Measurements from ENCODE around the gene ABCG1.

The ABCG1 gene

DNA sequence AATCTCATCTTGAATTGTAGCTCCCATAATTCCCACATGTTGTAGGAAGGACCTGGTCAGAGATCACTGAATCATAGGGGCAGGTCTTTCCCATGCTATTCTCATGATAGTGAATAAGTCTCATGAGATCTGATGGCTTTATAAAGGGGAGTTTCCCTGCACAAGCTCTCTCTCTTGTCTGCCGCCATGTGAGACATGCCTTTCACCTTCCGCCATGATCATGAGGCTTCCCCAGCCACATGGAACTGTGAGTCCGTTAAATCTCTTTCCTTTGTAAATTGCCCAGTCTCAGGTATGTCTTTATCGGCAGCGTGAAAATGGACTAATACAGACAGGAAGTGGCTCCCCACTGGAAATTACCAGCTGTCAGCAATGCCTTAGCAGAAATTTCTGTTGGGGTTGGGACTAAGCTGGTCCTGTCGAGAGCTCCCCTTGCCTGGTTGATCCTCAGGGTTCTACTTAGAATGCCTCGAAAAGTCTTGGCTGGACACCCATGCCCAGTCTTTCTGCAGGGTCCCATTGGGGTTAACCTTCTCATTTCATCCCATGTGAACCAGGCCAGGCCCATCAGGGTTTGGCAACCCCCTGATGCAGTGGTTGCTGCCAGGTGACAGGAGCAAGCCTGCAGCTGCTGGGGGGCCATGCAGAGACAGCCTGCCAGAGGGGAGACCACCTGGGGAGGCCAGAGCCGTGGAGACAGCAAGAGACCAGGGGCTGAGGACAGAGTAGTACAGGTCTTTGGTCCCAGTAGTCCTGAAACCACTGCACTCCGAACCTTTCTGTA lies 2.8 kb upstream of the ABCG1 start:
- no peak for DNase-seq

- no peak for DNase-seq
Measured at GRCh38 chr21:42216726-42217572, 2.0 kb upstream of the ABCG1 start.

DNA sequence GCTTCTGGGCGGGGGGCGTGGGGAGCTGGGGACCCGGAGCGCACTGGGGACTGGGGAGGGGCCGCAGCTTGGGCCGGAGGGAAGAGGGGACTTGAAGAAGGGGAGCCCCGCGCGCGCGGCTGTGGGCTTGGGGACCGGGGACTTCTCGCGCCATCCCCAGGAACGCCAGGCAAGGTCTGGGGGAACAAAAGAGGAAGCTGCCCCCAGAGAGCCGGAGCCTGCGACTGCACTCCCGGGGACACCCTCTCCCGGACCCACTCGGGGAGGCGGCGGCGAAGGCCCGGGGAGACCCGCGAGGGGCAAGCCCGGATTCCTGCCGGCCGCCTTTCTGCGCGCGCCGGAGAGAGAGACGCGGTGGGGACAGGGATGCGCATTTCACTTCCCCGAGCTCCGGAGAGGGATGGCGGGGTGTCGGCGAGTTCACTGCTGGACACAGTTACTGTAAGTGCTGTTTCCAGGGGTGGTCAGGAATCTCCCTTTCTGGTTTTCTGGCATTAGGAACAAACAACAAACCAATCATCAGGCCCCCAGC lies 732 bp downstream of the ABCG1 start:
- no peak for DNase-seq

DNA sequence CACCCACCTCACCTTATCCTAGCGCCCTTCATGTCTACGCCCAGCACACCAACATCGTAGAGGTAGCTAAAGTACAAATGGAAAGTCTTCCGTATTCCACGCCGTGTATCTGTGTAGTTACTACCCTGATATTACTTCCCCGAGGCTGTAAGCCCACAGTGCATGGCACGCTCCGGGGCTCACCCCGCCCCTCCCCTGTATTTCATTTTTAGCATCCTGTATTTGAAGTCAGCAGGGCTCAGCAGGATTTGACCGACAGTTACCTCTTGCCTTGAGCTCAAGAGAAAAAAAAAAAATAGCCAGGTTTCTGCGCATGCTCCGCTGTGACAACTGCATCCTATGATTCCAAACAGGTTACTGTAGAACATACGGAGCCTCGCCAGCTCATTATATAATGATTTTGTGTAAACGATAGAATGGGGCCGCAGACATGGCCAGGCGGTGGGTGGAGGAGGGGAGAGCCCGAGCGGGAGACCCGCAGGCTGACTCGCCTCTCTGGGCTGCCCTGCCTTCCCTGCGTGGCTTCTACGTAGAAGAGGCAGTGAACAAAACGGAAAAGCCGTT lies 1.3 kb downstream of the ABCG1 start:
- peak; percentile 68 for DNase-seq

- DNase-seq: peak; percentile 60
Measured at GRCh38 chr21:42221581-42222345, 2.8 kb downstream of the ABCG1 start.

DNA sequence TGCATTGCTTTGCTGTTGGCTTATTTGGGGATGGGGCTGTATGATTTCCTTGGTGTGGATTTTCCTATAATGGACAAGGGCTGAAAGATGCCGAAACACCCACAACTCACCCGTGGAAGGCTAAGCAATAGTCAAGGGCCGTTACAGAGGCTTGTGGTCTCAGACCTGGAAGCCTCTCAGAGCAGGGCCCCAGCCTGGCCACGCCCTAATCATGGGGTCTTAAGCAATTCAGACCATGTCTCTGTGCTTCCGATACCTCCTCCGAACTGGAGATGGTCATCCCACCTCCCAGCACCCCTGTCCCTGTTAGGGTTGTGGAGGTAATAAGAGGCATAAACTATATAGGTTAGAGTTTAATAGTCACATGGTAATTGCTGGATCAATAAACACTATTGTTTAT lies 3.4 kb downstream of the ABCG1 start:
- no peak for DNase-seq

DNA sequence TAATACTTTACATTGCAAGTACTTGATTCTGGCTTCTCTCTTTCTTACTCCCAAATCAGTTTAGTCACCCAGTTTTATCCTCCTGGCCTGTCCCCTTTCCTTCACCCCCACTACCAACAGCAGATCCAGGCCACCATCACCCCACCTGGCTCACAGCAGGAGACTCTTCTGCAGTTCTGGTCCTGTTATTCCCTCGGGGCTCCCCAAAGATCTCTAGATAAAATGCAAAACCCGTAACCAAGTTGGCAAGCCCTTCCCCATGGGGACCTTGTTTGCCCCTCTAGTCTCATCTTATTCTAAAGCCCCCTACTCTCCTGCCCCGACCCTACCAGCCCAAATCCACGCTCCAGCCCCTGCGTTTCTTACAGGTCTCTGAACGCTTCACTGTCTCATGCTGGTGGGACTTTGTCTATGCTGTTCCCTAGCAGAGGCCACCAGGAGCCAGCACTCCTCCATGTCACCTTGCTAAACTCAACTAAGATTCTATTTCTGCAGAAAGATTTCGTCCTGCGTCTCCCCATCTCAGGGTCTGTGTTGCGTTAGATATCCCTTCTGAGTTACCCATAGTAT lies 4.0 kb downstream of the ABCG1 start:
- no peak for DNase-seq

DNA sequence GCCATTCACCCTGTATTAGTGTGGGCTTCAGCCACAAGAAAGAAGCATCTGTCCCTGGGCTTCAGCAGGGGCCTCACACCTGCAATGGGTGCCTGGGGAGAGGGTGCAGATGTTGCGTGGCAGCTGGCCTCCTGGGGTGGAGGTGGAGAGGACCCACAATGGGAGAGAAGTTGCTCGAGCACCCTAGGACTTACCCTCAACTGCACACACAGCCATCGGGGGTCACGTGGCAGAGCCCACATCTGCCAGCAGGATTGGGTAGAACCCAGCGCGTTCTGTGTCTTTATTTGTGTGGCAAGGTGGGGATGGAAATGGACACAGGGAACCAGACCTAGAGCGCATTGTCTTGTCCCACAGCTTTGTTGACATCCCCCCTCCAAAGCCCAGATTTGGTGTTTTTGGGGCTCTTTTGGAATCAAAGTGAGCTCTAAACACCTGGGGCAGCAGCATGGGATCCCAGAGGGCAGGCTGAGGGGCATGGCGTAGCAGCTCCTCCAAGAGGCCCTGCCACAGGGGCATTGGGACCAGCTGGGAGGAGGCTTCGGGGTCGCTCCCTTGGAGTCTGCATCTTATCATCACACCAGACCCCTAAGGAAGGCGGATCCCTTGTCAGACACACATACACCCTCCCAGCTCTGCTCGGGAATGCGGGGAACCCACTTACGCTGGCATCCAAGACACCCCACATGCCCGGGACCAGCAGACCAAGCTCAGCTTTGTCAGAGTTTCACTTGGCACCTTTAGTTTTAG lies 5.1 kb downstream of the ABCG1 start:
- no peak for DNase-seq

DNA sequence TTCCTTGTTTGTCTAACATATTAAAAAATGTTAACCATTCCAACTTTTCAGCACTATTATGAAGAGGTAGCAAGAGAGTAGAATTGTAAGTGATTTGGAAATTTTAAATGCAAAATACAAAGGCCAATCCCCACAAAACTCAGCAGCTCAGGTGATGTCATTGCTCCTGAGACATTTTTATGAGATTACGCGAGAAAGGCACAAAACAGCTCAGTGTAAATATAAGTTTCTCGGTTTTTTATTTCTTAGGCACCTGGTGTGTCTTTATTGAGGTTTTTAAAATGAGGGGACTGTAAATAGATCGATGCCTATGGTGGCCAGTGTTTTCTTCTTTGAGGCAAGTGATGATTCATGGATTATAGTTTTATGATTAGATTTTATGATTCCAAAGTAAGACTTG lies 6.1 kb downstream of the ABCG1 start:
- no peak for DNase-seq

- no peak for DNase-seq
Measured at GRCh38 chr21:42225571-42226155, 6.7 kb downstream of the ABCG1 start.

DNA sequence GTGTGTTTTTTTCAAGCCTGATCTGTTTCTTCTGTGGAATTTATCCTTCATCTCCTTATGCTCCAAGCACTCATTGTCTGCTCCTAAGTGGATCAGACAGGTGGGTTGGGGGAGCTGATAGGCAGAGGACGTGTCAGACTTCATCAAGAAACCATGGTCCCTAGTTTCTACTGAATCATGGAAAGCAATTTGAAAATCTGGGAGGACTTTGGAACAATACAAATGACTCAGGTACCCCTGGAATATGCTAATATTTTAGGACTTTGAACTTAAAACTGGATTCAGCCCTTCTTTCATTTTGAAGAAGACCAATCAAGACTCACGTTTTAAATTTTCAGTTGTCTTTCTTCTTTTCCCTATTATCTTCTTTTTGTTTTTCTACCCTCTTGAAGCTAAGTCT lies 7.7 kb downstream of the ABCG1 start:
- no peak for DNase-seq

- DNase-seq: peak; percentile 61
Measured at GRCh38 chr21:42227909-42228708, 9.2 kb downstream of the ABCG1 start.

- no peak for DNase-seq
Measured at GRCh38 chr21:42228709-42229220, 9.8 kb downstream of the ABCG1 start.

- no peak for DNase-seq
Measured at GRCh38 chr21:42229676-42230075, 10.7 kb downstream of the ABCG1 start.

DNA sequence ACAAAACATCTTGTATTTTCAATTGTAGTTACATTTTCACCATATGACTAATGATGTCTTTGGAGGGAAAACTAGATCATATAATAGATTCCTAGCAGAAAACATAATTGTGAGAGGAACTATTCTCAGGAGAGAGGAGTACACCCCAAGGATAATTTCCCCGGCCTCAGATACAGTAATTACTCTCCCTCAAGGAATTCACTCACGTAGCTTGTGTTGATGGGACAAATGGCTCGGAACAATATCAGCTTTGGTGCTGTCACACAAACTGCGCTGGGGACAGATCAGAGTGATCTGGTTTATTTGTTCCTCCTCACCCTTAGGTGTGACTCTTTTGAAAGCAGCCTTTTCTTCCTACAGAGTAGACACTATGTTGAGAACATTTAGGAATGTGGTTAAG lies 11.2 kb downstream of the ABCG1 start:
- no peak for DNase-seq

DNA sequence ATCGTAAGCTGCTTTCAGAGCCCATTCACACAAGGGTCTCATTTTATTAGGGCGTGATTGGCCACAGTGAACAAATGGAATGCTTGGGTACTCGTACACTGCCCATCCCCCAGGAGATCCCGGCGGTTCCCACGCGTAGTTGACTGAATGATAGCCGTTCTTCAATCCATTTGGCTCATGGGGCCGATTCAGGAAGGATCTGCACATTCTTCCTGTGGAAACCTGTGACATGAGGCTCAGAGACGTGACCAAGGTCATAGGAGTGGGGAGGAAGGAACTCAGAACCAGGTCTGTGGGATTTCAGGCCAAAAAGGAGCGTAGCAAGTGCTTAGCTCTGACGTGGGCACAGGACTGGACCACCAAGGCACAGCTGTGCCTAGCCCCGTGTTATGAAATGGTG lies 11.7 kb downstream of the ABCG1 start:
- DNase-seq: no peak

DNA sequence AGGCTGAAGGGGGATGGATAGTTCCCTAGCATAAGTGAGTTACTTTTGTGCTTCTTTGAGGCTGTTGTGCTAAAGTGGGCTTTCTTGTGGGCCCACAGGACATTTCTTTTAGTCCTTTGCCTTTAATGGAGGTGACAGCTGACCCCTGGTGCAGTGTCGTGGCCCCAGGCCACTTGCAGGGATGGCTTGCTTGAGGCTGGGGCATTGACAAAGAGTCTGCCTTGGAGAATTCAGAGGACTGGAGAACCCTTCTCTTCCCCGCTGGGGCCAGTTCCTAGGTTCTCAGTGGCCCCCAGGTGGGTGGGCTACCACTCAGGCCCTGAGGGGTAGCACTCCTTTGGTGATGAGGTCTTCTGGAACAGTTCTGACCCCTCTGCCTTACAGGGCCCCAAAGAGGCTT lies 12.8 kb downstream of the ABCG1 start:
- no peak for DNase-seq

DNA sequence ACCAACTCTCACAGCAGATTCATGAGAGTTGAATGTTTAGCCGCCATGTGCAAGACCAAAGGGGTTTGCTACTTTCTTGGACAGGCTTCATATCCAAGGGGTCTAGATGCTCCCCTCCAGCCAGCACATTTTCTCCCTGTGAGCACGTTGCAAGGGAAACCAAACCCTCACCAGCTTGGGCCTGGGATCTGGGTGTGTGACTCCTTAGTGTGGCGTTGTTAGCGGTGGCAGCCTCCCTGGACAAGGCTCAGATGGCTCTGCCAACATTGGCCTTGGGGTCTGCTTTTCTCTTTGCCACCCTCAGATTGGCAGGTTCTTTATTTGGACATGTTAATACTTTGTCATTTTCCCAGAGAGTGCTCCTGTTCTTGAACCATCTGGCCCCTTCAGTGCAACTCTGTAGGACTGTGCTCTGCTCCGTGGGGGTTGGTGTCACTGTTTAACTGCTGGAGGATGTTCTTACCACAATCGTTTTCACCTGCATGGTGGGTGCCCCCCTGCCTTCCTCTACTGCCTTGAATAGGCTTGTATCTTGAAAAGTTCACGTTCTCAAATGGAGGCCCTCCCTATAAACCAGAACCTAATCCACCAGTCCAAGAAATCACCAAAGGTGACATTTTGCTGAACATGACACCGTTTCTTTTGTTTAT lies 13.4 kb downstream of the ABCG1 start:
- DNase-seq: no peak

DNA sequence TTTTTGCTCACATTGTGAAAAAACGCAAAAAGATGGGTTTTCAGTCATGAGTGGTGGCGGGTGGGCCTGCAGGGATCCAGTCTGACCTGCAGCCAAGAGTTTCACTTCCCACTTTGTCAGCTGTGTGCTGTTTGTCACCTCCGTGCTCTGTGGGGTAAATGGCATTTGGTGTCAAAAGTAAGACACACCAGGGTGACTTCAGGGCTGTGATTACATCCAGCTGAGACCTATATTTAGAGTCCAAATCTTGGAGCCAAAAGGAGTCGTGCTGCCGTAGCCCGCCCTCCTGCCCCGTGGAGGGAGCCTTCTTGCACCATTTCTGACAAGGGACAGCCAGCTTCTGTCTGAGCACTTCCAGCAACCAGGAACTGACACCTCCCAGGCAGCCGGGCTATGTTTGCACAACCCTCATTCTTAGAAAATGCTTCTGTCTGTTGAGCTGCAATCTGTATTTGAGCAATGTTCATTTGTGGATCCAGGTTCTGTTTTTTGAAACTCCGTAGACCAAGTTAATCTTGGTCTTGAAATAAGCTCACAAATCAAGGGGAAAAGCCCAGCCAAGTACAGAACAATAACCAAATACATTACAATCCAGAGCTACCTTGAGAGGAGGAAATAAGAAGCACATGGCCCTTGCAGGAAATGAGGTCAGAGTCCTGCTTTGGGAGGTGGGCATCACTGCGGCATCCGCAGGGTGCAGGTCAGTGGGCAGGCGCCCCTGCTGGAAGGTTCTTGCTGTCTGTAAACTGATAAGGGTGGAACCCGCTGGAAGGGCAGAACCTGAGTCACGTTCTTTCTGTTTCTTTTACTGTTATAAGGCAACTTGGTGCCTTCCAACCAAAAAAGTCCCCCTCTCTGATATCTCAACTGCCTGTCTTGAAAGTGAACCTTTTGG lies 14.4 kb downstream of the ABCG1 start:
- peak; percentile 5 for DNase-seq

Data from fibroblast of skin of right biceps (primary cell).